C4-2B (cell line): ENCODE results near the gene CDK14.

Experiments used
- ZFX ChIP-seq: fragments of 450-650 bp; IDR thresholded peaks from 2 replicates; pipeline ENCODE4 v1.6.1; 2017
- TF ChIP-seq, protein P1 (sequence below): fragments of 450-650 bp; conservative IDR thresholded peaks from 2 replicates; pipeline ENCODE4 v1.5.1; 2017; ENCODE audit warnings: mild to moderate bottlenecking

DNA sequence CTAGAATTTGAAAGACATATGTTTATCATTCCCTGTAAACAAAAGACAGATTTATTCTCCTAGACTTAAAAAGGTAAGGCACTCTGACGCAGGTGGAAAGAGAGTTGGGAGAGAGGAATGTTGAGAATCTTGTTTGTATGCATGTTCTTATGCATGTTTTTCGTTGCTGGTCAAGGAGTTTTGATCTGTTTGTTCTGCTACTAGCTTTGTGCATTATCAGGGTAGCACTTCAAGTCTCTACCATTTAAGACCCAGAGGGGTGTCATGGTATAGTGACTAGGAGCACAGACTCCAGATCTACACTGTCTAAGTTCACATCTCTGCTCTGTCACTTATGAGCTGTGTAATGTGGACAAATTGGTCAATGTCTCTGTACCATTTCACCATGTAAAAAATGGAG is 467.9 kb downstream of the CDK14 start:
- TF ChIP-seq, protein P1, sequence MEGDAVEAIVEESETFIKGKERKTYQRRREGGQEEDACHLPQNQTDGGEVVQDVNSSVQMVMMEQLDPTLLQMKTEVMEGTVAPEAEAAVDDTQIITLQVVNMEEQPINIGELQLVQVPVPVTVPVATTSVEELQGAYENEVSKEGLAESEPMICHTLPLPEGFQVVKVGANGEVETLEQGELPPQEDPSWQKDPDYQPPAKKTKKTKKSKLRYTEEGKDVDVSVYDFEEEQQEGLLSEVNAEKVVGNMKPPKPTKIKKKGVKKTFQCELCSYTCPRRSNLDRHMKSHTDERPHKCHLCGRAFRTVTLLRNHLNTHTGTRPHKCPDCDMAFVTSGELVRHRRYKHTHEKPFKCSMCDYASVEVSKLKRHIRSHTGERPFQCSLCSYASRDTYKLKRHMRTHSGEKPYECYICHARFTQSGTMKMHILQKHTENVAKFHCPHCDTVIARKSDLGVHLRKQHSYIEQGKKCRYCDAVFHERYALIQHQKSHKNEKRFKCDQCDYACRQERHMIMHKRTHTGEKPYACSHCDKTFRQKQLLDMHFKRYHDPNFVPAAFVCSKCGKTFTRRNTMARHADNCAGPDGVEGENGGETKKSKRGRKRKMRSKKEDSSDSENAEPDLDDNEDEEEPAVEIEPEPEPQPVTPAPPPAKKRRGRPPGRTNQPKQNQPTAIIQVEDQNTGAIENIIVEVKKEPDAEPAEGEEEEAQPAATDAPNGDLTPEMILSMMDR: no peak
- no peak for TF ChIP-seq ZFX
